ENCODE data around the gene DHX16.

The DHX16 gene

GRCh38 chr6:30611150-30611855 is 61.5 kb downstream of the DHX16 start:
- Histone ChIP-seq H3K9ac (ENCODE audit: low read length) (no peak overlapping the region), H3K36me3 (replicated peaks; ENCODE audit: low read depth, low read length) (peaks cover 75% of the 10 kb centered on the region), H3K27ac (ENCODE audit: low read length) (no peak overlapping the region), H2AFZ (ENCODE audit: low read depth, low read length) (no peak overlapping the region), H3K4me3 (ENCODE audit: low read length) (no peak overlapping the region), H3K79me2 (ENCODE audit: low read length) (peaks cover 55% of the 10 kb centered on the region), H3K4me1 (ENCODE audit: low read length) (peaks cover 24% of the 10 kb centered on the region), H3K4me2 (ENCODE audit: low read length) (no peak overlapping the region), H4K20me1 (ENCODE audit: insufficient read depth, low read length) (peaks cover 23% of the 10 kb centered on the region), H3K9me3 (ENCODE audit: insufficient read depth, low read length) (no peaks in the 10 kb centered on the region), H3K27me3 (ENCODE audit: low read depth, low read length) (no peaks in the 10 kb centered on the region)
- no peak for TF ChIP-seq CTCF (IDR thresholded peaks at IDR 0.05; ENCODE audit: low read depth, low read length)
- no peak for TF ChIP-seq EZH2phosphoT487 (IDR thresholded peaks at IDR 0.05; ENCODE audit: low read depth)

GRCh38 chr6:30610065-30610464 is 62.7 kb downstream of the DHX16 start:
- Histone ChIP-seq H3K36me3 (replicated peaks; ENCODE audit: low read depth, low read length) (peaks cover 72% of the 10 kb centered on the region), H3K79me2 (ENCODE audit: low read length) (peaks cover 43% of the 10 kb centered on the region), H3K4me2 (ENCODE audit: low read length) (no peak overlapping the region), H3K4me1 (ENCODE audit: low read length) (peaks cover 24% of the 10 kb centered on the region), H3K4me3 (ENCODE audit: low read length) (no peak overlapping the region), H3K9ac (ENCODE audit: low read length) (no peak overlapping the region), H3K27me3 (ENCODE audit: low read depth, low read length) (no peaks in the 10 kb centered on the region), H2AFZ (ENCODE audit: low read depth, low read length) (no peak overlapping the region), H4K20me1 (ENCODE audit: insufficient read depth, low read length) (peaks cover 23% of the 10 kb centered on the region), H3K27ac (ENCODE audit: low read length) (no peak overlapping the region), H3K9me3 (ENCODE audit: insufficient read depth, low read length) (no peaks in the 10 kb centered on the region)
- TF ChIP-seq EZH2phosphoT487 (IDR thresholded peaks at IDR 0.05; ENCODE audit: low read depth) (no peak), CTCF (IDR thresholded peaks at IDR 0.05; ENCODE audit: low read depth, low read length) (no peak)

GRCh38 chr6:30603961-30604360 is 68.8 kb downstream of the DHX16 start:
- Histone ChIP-seq H4K20me1 (ENCODE audit: insufficient read depth, low read length) (no peaks in the 10 kb centered on the region; the same call in 1 of the 2 replicates), H3K27me3 (ENCODE audit: low read depth, low read length) (no peaks in the 10 kb centered on the region), H3K4me3 (ENCODE audit: low read length) (no peak overlapping the region), H3K9me3 (ENCODE audit: insufficient read depth, low read length) (no peaks in the 10 kb centered on the region), H3K9ac (ENCODE audit: low read length) (no peak overlapping the region), H2AFZ (ENCODE audit: low read depth, low read length) (no peak overlapping the region), H3K36me3 (replicated peaks; ENCODE audit: low read depth, low read length) (peaks cover 71% of the 10 kb centered on the region), H3K4me1 (ENCODE audit: low read length) (peaks cover 4% of the 10 kb centered on the region; the same call in 1 of the 2 replicates), H3K79me2 (ENCODE audit: low read length) (no peaks in the 10 kb centered on the region), H3K4me2 (ENCODE audit: low read length) (no peak overlapping the region), H3K27ac (ENCODE audit: low read length) (no peak overlapping the region)
- TF ChIP-seq CTCF (IDR thresholded peaks at IDR 0.05; ENCODE audit: low read depth, low read length) (no peak), EZH2phosphoT487 (IDR thresholded peaks at IDR 0.05; ENCODE audit: low read depth) (no peak)
